Measurements from ENCODE around the gene PDCD2L. TPM values are rescaled to one million over a fixed set of nuclear protein-coding genes. Genes with fewer than 3 reads are reported as not detected.

PDCD2L gene
- total and polyA plus RNA-seq, 9 of the 15 experiments (the other 6 are each of a cell fraction or from before 2014, with no cell fraction given), result 12.1 to 68.5 (median 56.3) TPM

- no peak for ATAC-seq
- Histone ChIP-seq H3K27ac (ENCODE audit: extremely low read depth, low read depth, low read length) (no peak overlapping the region), H3K9ac (ENCODE audit: insufficient read depth in 1 of 2, low read depth in 2 of 2, low read length in 2 of 2) (no peak overlapping the region), H2AFZ (ENCODE audit: low read depth, low read length) (no peak overlapping the region), H3K9me1 (ENCODE audit: control insufficient read depth, insufficient read depth, low read length) (no peaks in the 10 kb centered on the region), H4K20me1 (replicated peaks; ENCODE audit: control insufficient read depth, insufficient read depth, low read length) (no peaks in the 10 kb centered on the region), H3K79me2 (ENCODE audit: control insufficient read depth, insufficient read depth, low read length) (peaks cover 67% of the 10 kb centered on the region), H3K4me1 (replicated peaks in 1 of 2; ENCODE audit: control insufficient read depth in 2 of 2, insufficient read depth in 2 of 2, low read length in 2 of 2) (no peaks in the 10 kb centered on the region), H3K9me3 (replicated peaks; ENCODE audit: control insufficient read depth, insufficient read depth, low read depth, low read length) (no peaks in the 10 kb centered on the region), H3K27me3 (ENCODE audit: control insufficient read depth in 2 of 2, insufficient read depth in 2 of 2, low read length in 2 of 2) (no peaks in the 10 kb centered on the region), H3K4me3 (no peak overlapping the region), H3K4me2 (ENCODE audit: insufficient read depth, low read length) (no peak overlapping the region), H3K36me3 (ENCODE audit: control insufficient read depth, insufficient read depth, low read length) (peaks cover 92% of the 10 kb centered on the region)
- no peak for FAIRE-seq
- in situ Hi-C loops (cut with MboI), result no loop called here
- ChIA-PET POLR2A (interaction anchor here (1.0 kb wide), 1 partner anchor 19 kb away, joined by 3 read pairs; no protein-coding TSS in a partner anchor), CTCF (ENCODE audit: low intra/inter-chr PET ratio) (no interaction called here)
- no peak for DNase-seq (ENCODE audit: extremely low read depth in 1 of 4, low spot score in 3 of 4)
- WGBS (ENCODE audit: insufficient coverage, low coverage, missing lambda C conversion rate), result 72% methylated on average over 4 of the region's 4 CpGs
- no TSS peak for BruUV-seq (replicated peaks)
- intact Hi-C loops (cut with micrococcal nuclease), result no loop called here
- TF ChIP-seq GABPA (tag; conservative IDR thresholded peaks at IDR 0.05; ENCODE audit: low read depth) (no peak), MCM7 (IDR thresholded peaks at IDR 0.05) (no peak), ZNF239 (CRISPR knock-in tag; IDR thresholded peaks at IDR 0.05) (no peak), CCNT2 (IDR thresholded peaks at IDR 0.05; ENCODE audit: borderline replicate concordance, extremely low read depth, insufficient read length, low read depth, low read length) (no peak), BCL6 (CRISPR knock-in tag; IDR thresholded peaks at IDR 0.05) (no peak), ZNF695 (CRISPR knock-in tag; IDR thresholded peaks at IDR 0.05) (no peak), NRF1 (conservative IDR thresholded peaks at IDR 0.05 in 1 of 2, IDR thresholded peaks at IDR 0.05 in 1 of 2) (no peak), HOXB6 (CRISPR knock-in tag; IDR thresholded peaks at IDR 0.05; ENCODE audit: borderline replicate concordance) (no peak), GATAD2A (IDR thresholded peaks at IDR 0.05) (no peak), ZNF253 (CRISPR knock-in tag; conservative IDR thresholded peaks at IDR 0.05) (no peak), ZNF146 (CRISPR knock-in tag; IDR thresholded peaks at IDR 0.05; ENCODE audit: unreplicated experiment) (no peak)
- TF ChIP-seq, protein P1, sequence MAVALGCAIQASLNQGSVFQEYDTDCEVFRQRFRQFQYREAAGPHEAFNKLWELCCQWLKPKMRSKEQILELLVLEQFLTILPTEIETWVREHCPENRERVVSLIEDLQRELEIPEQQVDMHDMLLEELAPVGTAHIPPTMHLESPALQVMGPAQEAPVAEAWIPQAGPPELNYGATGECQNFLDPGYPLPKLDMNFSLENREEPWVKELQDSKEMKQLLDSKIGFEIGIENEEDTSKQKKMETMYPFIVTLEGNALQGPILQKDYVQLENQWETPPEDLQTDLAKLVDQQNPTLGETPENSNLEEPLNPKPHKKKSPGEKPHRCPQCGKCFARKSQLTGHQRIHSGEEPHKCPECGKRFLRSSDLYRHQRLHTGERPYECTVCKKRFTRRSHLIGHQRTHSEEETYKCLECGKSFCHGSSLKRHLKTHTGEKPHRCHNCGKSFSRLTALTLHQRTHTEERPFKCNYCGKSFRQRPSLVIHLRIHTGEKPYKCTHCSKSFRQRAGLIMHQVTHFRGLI (CRISPR knock-in tag; IDR thresholded peaks at IDR 0.05), result no peak
- TF ChIP-seq, protein P2, sequence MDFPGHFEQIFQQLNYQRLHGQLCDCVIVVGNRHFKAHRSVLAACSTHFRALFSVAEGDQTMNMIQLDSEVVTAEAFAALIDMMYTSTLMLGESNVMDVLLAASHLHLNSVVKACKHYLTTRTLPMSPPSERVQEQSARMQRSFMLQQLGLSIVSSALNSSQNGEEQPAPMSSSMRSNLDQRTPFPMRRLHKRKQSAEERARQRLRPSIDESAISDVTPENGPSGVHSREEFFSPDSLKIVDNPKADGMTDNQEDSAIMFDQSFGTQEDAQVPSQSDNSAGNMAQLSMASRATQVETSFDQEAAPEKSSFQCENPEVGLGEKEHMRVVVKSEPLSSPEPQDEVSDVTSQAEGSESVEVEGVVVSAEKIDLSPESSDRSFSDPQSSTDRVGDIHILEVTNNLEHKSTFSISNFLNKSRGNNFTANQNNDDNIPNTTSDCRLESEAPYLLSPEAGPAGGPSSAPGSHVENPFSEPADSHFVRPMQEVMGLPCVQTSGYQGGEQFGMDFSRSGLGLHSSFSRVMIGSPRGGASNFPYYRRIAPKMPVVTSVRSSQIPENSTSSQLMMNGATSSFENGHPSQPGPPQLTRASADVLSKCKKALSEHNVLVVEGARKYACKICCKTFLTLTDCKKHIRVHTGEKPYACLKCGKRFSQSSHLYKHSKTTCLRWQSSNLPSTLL (IDR thresholded peaks at IDR 0.05), result no peak
Measured at GRCh38 chr19:34457446-34457845, 53.2 kb downstream of the PDCD2L start.

All from K562 (cell line).